ENCODE measurements around the gene GRAMD1B. TPM values are rescaled to one million over a fixed set of nuclear protein-coding genes. Genes with fewer than 3 reads are reported as not detected.
"Not testable (repeated sequence)": the region's sequence is repeated elsewhere in the genome, so short reads cannot be mapped to it uniquely, and the experiment has no call there.

GRAMD1B gene
- total and polyA plus RNA-seq, 8 donors = 3.3 to 7.4 (median 4.8) TPM

- no peak for TF ChIP-seq CTCF (IDR thresholded peaks at IDR 0.05)
- H3K4me1 ChIP-seq = peaks cover 0 to 3% of the 10 kb centered on the region in 2 donors
- DNase-seq = no peak
- no peak overlapping the region for H3K27ac ChIP-seq
- no peak for ATAC-seq
- H3K36me3 ChIP-seq = no peaks in the 10 kb centered on the region
- no peak overlapping the region for H3K4me3 ChIP-seq
- no peaks in the 10 kb centered on the region for H3K9me3 ChIP-seq
- intact Hi-C loops (cut with DNase I) = no loop called here
- no peaks in the 10 kb centered on the region for H3K27me3 ChIP-seq
Measured at GRCh38 chr11:123570939-123571580, 141.0 kb downstream of the GRAMD1B start.

GRCh38 chr11:123572791-123573190, 142.7 kb downstream of the GRAMD1B start:
- H3K9me3 ChIP-seq; H3K4me1 ChIP-seq; H3K36me3 ChIP-seq; DNase-seq; intact Hi-C loops (cut with DNase I); H3K27ac ChIP-seq; H3K27me3 ChIP-seq; H3K4me3 ChIP-seq; ATAC-seq: not testable (repeated sequence)

- H3K36me3 ChIP-seq = no peaks in the 10 kb centered on the region
- intact Hi-C loops (cut with DNase I) = no loop called here
Measured at GRCh38 chr11:123573286-123573685, 143.2 kb downstream of the GRAMD1B start.

GRCh38 chr11:123575441-123575840, 145.4 kb downstream of the GRAMD1B start:
- intact Hi-C loops (cut with DNase I) = loop anchor here in 1 of 2 donors (5.0 kb wide), 1 partner anchor 63 kb away; no protein-coding TSS in a partner anchor
- Histone ChIP-seq H3K4me3 (no peak overlapping the region), H3K27me3 (peaks cover 0 to 7% of the 10 kb centered on the region in 2 donors), H3K4me1 (peaks cover 0 to 7% of the 10 kb centered on the region in 2 donors), H3K36me3 (no peaks in the 10 kb centered on the region), H3K27ac (no peak overlapping the region), H3K9me3 (no peaks in the 10 kb centered on the region)
- DNase-seq (no peak), ATAC-seq (no peak)
- no peak for TF ChIP-seq CTCF (IDR thresholded peaks at IDR 0.05)

More at GRCh38 chr11:123573286-123573685, 143.2 kb downstream of the GRAMD1B start:
- ATAC-seq (no peak), DNase-seq (no peak)
- Histone ChIP-seq H3K4me3 (no peak overlapping the region), H3K4me1 (peaks cover 0 to 7% of the 10 kb centered on the region in 2 donors), H3K27ac (no peak overlapping the region), H3K27me3 (no peaks in the 10 kb centered on the region), H3K9me3 (no peaks in the 10 kb centered on the region)
- TF ChIP-seq CTCF (IDR thresholded peaks at IDR 0.05) = no peak

GRCh38 chr11:123576082-123576481, 146.0 kb downstream of the GRAMD1B start:
- no peak for ATAC-seq
- no peak overlapping the region for H3K27ac ChIP-seq
- H3K4me3 ChIP-seq = no peak overlapping the region
- TF ChIP-seq CTCF (IDR thresholded peaks at IDR 0.05) = no peak
- intact Hi-C loops (cut with DNase I) = loop anchor here in 1 of 2 donors (5.0 kb wide), 1 partner anchor 64 kb away; no protein-coding TSS in a partner anchor
- no peaks in the 10 kb centered on the region for H3K36me3 ChIP-seq
- no peak for DNase-seq
- H3K9me3 ChIP-seq = no peaks in the 10 kb centered on the region
- peaks cover 0 to 7% of the 10 kb centered on the region in 2 donors for H3K4me1 ChIP-seq
- H3K27me3 ChIP-seq = peaks cover 0 to 11% of the 10 kb centered on the region in 2 donors

All from left lung (tissue), 10 donors.